ENCODE results near the gene TPX2. TPM values are rescaled to one million over a fixed set of nuclear protein-coding genes. Genes with fewer than 3 reads are reported as not detected.

Gene TPX2
- total RNA-seq, 1 experiment from 2014 or later: 248 TPM

DNA sequence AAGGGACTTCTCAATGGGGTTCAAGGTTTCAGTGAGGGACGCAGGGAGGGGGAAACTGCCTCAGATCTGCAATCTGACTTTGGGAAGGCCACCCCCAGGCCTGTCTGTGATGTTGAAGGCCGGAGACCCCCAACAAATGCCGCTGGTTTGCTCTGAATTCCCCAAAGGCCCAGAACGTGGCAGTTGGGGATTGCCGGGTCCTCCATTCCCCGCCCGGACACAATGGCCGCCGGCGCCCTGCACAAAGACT, 16.1 kb upstream of the TPX2 start:
- intact Hi-C loops (cut with micrococcal nuclease; ENCODE audit: unreplicated experiment): loop anchor here (2.0 to 5.0 kb wide), 3 partner anchors 46 to 161 kb away; no protein-coding TSS in a partner anchor
- H3K27me3 ChIP-seq (ENCODE audit: control insufficient read depth, insufficient read depth, low read length): no peaks in the 10 kb centered on the region
- BruUV-seq (replicated peaks): TSS peak; percentile 94
- no peak for ATAC-seq
- peaks cover 34% of the 10 kb centered on the region for H3K4me1 ChIP-seq (ENCODE audit: control insufficient read depth, insufficient read depth, low read length)
- CTCF ChIA-PET: interaction anchor here (0.5 to 6.6 kb wide), 17 partner anchors 14 to 166 kb away, joined by 3 to 195 read pairs (median 6); partner anchors contain the start of genes ID1 and TPX2
- peak overlapping the region; percentile 99 for H3K27ac ChIP-seq (ENCODE audit: low read length)
- H3K36me3 ChIP-seq (ENCODE audit: control insufficient read depth, insufficient read depth, low read length): peaks cover 3% of the 10 kb centered on the region
- H3K4me3 ChIP-seq (ENCODE audit: low read depth in 2 of 2, low read length in 2 of 2): peak overlapping the region; percentile 60 to 85
- no peaks in the 10 kb centered on the region for H3K9me3 ChIP-seq (ENCODE audit: control insufficient read depth, insufficient read depth, low read depth, low read length)
- no peak for DNase-seq (ENCODE audit: low read depth, low spot score)
- POLR2A ChIA-PET: interaction anchor here (0.6 to 3.6 kb wide), 10 partner anchors 10 to 262 kb away, joined by 3 to 21 read pairs (median 6); partner anchors contain the start of genes ID1 and TPX2
- in situ Hi-C loops (cut with HindIII; ENCODE audit: low pct_unique_long_range_greater_than_20kb, low sequenced_read_pairs): no loop called here
- TF ChIP-seq, protein P1, sequence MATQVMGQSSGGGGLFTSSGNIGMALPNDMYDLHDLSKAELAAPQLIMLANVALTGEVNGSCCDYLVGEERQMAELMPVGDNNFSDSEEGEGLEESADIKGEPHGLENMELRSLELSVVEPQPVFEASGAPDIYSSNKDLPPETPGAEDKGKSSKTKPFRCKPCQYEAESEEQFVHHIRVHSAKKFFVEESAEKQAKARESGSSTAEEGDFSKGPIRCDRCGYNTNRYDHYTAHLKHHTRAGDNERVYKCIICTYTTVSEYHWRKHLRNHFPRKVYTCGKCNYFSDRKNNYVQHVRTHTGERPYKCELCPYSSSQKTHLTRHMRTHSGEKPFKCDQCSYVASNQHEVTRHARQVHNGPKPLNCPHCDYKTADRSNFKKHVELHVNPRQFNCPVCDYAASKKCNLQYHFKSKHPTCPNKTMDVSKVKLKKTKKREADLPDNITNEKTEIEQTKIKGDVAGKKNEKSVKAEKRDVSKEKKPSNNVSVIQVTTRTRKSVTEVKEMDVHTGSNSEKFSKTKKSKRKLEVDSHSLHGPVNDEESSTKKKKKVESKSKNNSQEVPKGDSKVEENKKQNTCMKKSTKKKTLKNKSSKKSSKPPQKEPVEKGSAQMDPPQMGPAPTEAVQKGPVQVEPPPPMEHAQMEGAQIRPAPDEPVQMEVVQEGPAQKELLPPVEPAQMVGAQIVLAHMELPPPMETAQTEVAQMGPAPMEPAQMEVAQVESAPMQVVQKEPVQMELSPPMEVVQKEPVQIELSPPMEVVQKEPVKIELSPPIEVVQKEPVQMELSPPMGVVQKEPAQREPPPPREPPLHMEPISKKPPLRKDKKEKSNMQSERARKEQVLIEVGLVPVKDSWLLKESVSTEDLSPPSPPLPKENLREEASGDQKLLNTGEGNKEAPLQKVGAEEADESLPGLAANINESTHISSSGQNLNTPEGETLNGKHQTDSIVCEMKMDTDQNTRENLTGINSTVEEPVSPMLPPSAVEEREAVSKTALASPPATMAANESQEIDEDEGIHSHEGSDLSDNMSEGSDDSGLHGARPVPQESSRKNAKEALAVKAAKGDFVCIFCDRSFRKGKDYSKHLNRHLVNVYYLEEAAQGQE (IDR thresholded peaks at IDR 0.05; ENCODE audit: insufficient read depth in 1 of 2, low read depth in 2 of 2, low read length in 1 of 2): no peak
- TF ChIP-seq, protein P2, sequence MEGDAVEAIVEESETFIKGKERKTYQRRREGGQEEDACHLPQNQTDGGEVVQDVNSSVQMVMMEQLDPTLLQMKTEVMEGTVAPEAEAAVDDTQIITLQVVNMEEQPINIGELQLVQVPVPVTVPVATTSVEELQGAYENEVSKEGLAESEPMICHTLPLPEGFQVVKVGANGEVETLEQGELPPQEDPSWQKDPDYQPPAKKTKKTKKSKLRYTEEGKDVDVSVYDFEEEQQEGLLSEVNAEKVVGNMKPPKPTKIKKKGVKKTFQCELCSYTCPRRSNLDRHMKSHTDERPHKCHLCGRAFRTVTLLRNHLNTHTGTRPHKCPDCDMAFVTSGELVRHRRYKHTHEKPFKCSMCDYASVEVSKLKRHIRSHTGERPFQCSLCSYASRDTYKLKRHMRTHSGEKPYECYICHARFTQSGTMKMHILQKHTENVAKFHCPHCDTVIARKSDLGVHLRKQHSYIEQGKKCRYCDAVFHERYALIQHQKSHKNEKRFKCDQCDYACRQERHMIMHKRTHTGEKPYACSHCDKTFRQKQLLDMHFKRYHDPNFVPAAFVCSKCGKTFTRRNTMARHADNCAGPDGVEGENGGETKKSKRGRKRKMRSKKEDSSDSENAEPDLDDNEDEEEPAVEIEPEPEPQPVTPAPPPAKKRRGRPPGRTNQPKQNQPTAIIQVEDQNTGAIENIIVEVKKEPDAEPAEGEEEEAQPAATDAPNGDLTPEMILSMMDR (IDR thresholded peaks at IDR 0.05): no peak
- TF ChIP-seq TCF7L2 (IDR thresholded peaks at IDR 0.05; ENCODE audit: low read depth, low read length) (no peak), SIN3A (IDR thresholded peaks at IDR 0.05; ENCODE audit: borderline replicate concordance, insufficient read depth, low read depth, low read length) (no peak), POLR2AphosphoS5 (IDR thresholded peaks at IDR 0.05; ENCODE audit: low read depth, low read length) (no peak)

GRCh38 chr20:31723319-31724078, 15.6 kb upstream of the TPX2 start:
- no peaks in the 10 kb centered on the region for H3K27me3 ChIP-seq (ENCODE audit: control insufficient read depth, insufficient read depth, low read length)
- H3K27ac ChIP-seq (ENCODE audit: low read length): peak overlapping the region; percentile 99
- ChIA-PET CTCF (interaction anchor here (0.5 to 6.6 kb wide), 31 partner anchors 9 to 166 kb away, joined by 3 to 195 read pairs (median 4); partner anchors contain the start of genes ID1 and TPX2), POLR2A (interaction anchor here (0.6 to 3.6 kb wide), 11 partner anchors 11 to 262 kb away, joined by 3 to 21 read pairs (median 6); partner anchors contain the start of gene ID1)
- H3K9me3 ChIP-seq (ENCODE audit: control insufficient read depth, insufficient read depth, low read depth, low read length): no peaks in the 10 kb centered on the region
- ATAC-seq: peak; percentile 92
- TF ChIP-seq, protein P1 (IDR thresholded peaks at IDR 0.05; ENCODE audit: insufficient read depth in 1 of 2, low read depth in 2 of 2, low read length in 1 of 2): peak in 1 of 2 experiments; percentile 69; a peak in 1 of 4 replicates
- TF ChIP-seq TCF7L2 (IDR thresholded peaks at IDR 0.05; ENCODE audit: low read depth, low read length) (peak; percentile 82), SIN3A (IDR thresholded peaks at IDR 0.05; ENCODE audit: borderline replicate concordance, insufficient read depth, low read depth, low read length) (peak; percentile 76), POLR2AphosphoS5 (IDR thresholded peaks at IDR 0.05; ENCODE audit: low read depth, low read length) (peak; percentile 64)
- TF ChIP-seq, protein P2 (IDR thresholded peaks at IDR 0.05): peak; percentile 100
- H3K36me3 ChIP-seq (ENCODE audit: control insufficient read depth, insufficient read depth, low read length): peaks cover 3% of the 10 kb centered on the region
- H3K4me1 ChIP-seq (ENCODE audit: control insufficient read depth, insufficient read depth, low read length): peaks cover 33% of the 10 kb centered on the region
- peak overlapping the region; percentile 60 to 85 for H3K4me3 ChIP-seq (ENCODE audit: low read depth in 2 of 2, low read length in 2 of 2)
- intact Hi-C loops (cut with micrococcal nuclease; ENCODE audit: unreplicated experiment) (loop anchor here (1.0 to 5.0 kb wide), 4 partner anchors 46 to 161 kb away; no protein-coding TSS in a partner anchor), in situ Hi-C loops (cut with HindIII; ENCODE audit: low pct_unique_long_range_greater_than_20kb, low sequenced_read_pairs) (no loop called here)
- DNase-seq (ENCODE audit: low read depth, low spot score): peak; percentile 99
- BruUV-seq (replicated peaks): no TSS peak

Data from Panc1 (cell line).